Esophagus muscularis mucosa (tissue), 3 donors: ENCODE results near the gene BLOC1S4.

ENCODE experiments used
- POLR2A ChIP-seq: fragments of 450-650 bp; IDR thresholded peaks from one replicate; pipeline ENCODE4 v1.6.1; 2017; ENCODE audit warnings: antibody characterized with exemption, moderate library complexity, mild to moderate bottlenecking, low read depth
- POLR2AphosphoS5 ChIP-seq, 2 donors: sonication (generic); formaldehyde crosslinking; IDR thresholded peaks; one replicate each; pipeline ENCODE4 v1.6.1; 2017; ENCODE audit warnings: antibody characterized with exemption in 2 of 2
- TF ChIP-seq, protein P1 (sequence below), 3 experiments: fragments of 200-600 bp in 2 of 3; fragments of 450-650 bp in 1 of 3; sonication (generic) in 2 of 3; IDR thresholded peaks; one replicate each; pipeline ENCODE4 v1.5.1; 2017 to 2019; ENCODE audit warnings: antibody characterized with exemption in 3 of 3, mild to moderate bottlenecking in 2 of 3, moderate library complexity in 1 of 3

DNA sequence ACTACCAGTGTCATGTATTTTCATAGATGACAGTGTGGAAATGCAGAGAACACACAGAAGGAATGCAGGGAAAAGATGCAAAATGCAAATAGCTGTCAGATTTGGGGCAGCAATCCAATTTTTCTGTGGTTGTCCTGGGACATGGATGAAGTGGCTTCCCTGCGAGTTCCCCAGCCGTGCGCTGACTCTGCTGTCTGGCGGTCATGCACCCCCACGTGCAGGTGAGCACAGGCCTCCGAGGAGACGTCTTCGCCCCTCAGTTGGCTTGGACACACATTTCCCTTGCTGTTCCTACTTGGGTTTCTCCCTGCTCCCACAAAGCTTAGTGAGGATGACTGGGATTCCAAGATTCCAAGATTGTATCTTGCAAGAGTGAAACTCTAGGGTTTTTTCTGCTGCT is 24.4 kb downstream of the BLOC1S4 start:
- TF ChIP-seq, protein P1, sequence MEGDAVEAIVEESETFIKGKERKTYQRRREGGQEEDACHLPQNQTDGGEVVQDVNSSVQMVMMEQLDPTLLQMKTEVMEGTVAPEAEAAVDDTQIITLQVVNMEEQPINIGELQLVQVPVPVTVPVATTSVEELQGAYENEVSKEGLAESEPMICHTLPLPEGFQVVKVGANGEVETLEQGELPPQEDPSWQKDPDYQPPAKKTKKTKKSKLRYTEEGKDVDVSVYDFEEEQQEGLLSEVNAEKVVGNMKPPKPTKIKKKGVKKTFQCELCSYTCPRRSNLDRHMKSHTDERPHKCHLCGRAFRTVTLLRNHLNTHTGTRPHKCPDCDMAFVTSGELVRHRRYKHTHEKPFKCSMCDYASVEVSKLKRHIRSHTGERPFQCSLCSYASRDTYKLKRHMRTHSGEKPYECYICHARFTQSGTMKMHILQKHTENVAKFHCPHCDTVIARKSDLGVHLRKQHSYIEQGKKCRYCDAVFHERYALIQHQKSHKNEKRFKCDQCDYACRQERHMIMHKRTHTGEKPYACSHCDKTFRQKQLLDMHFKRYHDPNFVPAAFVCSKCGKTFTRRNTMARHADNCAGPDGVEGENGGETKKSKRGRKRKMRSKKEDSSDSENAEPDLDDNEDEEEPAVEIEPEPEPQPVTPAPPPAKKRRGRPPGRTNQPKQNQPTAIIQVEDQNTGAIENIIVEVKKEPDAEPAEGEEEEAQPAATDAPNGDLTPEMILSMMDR (IDR thresholded peaks at IDR 0.05): no peak
- TF ChIP-seq POLR2AphosphoS5 (IDR thresholded peaks at IDR 0.05) (no peak), POLR2A (no peak)
